IPS-11a (cell line): Measurements from ENCODE around the gene GTF2IRD1.
"Not testable (repeated sequence)": the region's sequence is repeated elsewhere in the genome, so short reads cannot be mapped to it uniquely, and the experiment has no call there.

Source experiments
- H3K4me3 ChIP-seq: one replicate; pipeline ENCODE4 v1.5.1; 2013; ENCODE audit warnings: low read depth, low read length, control low read depth

GTF2IRD1 gene

GRCh38 chr7:74511345-74511744 is 57.6 kb downstream of the GTF2IRD1 start:
- H3K4me3 ChIP-seq = no peak overlapping the region

DNA sequence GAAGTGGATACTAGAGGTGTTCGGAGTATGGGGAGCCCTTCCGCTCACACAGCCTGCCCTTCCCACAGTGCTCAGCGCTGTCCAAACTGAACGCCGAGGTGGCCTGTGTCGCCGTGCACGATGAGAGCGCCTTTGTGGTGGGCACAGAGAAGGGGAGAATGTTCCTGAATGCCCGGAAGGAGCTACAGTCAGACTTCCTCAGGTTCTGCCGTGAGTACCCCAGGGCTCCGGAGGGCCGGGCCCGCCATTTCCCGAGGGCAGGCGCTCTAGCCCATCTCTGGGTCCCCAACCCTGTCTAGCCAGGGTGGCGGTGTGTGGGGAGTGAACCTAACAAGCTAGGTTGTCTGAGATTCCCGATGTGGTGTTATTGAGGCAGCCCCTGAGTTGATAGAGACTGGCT is 59.1 kb downstream of the GTF2IRD1 start:
- no peak overlapping the region for H3K4me3 ChIP-seq

GRCh38 chr7:74514131-74514591 is 60.5 kb downstream of the GTF2IRD1 start:
- H3K4me3 ChIP-seq = no peak overlapping the region

DNA sequence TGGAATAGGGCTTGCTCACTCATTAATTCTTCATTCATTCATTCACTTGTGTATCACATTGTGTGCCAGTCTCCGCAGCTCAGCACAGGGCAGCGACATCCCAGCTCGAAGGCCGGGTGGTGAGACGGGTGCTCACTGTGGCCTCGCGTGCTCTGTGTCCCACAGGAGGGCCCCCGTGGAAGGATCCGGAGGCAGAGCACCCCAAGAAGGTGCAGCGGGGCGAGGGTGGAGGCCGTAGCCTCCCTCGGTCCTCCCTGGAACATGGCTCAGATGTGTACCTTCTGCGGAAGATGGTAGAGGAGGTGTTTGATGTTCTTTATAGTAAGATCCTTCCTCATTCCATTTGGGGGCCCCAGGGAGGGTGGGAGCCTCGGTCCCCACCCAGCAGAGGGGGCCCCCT is 61.6 kb downstream of the GTF2IRD1 start:
- H3K4me3 ChIP-seq = no peak overlapping the region

- no peak overlapping the region for H3K4me3 ChIP-seq
Measured at GRCh38 chr7:74516214-74516613, 62.5 kb downstream of the GTF2IRD1 start.

GRCh38 chr7:74518041-74518440 is 64.3 kb downstream of the GTF2IRD1 start:
- H3K4me3 ChIP-seq = no peak overlapping the region

DNA sequence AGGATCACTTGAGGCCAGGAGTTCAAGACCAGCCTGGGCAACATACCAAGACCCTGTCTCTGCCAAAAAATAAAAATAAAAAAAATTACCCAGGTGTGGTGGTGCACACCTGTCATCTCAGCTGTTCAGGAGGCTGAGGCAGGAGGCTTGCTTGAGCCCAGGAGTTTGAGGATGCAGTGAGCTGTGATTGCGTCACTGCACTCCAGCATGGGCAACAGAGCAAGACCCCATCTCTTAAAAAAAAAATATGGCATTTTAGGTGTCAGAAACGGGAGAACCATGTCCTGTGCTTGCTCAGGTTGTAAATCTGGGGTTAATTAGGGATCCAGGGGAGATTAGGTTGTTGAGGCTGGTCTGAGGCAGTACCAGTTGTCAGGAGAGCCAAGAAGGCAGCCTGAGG is 64.9 kb downstream of the GTF2IRD1 start:
- H3K4me3 ChIP-seq = no peak overlapping the region

DNA sequence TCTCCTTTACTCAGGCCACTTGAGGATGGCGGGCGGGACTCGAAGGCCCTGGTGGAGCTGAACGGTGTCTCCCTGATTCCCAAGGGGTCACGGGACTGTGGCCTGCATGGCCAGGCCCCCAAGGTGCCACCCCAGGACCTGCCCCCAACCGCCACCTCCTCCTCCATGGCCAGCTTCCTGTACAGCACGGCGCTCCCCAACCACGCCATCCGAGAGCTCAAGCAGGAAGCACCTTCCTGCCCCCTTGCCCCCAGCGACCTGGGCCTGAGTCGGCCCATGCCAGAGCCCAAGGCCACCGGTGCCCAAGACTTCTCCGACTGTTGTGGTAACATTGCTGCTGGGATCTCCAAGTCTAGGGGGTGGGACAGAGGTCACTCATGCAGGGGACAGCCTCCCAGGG is 65.7 kb downstream of the GTF2IRD1 start:
- no peak overlapping the region for H3K4me3 ChIP-seq

DNA sequence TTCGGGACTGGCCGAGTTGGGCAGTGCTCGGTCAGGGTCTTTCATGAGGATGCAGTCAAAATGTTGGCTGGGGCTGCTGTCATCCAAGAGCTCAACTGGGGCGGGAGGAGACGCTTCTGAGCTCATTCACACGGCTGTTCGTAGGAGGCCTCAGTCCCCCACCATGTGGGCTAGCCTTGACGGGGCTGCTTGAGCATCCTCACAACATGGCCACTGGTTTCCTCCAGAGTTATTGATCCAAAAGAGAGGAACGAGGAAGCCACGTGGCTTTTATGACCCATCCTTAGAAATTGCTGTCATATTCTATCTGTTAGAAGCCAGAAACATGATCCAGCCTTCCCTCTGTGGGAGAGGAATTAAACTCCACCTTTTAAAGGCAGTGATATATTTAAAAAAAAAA is 68.1 kb downstream of the GTF2IRD1 start:
- no peak overlapping the region for H3K4me3 ChIP-seq

GRCh38 chr7:74522281-74522905 is 68.7 kb downstream of the GTF2IRD1 start:
- no peak overlapping the region for H3K4me3 ChIP-seq

GRCh38 chr7:74523015-74523414 is 69.3 kb downstream of the GTF2IRD1 start:
- no peak overlapping the region for H3K4me3 ChIP-seq

- H3K4me3 ChIP-seq = no peak overlapping the region
Measured at GRCh38 chr7:74525140-74525539, 71.4 kb downstream of the GTF2IRD1 start.

GRCh38 chr7:74525881-74526280 is 72.2 kb downstream of the GTF2IRD1 start:
- H3K4me3 ChIP-seq = no peak overlapping the region

GRCh38 chr7:74526780-74527179 is 73.1 kb downstream of the GTF2IRD1 start:
- H3K4me3 ChIP-seq = no peak overlapping the region

- H3K4me3 ChIP-seq = no peak overlapping the region
Measured at GRCh38 chr7:74527842-74528241, 74.1 kb downstream of the GTF2IRD1 start.

DNA sequence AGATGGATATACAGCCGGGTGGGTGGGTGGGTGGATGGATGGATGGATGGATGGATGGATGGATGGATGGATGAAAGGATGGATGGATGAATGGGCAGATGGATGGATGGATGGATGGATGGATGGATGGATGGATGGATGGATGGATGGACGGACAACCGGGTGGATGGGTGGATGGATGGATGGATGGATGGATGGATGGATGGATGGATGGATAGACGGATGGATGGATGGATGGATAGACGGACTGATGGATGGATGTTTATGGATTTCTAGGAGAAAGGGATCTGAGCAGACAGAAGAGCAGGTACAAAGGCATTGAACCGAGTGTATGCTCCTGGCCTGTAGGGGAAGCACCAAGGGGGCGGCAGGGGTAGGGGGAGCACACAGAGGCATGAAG is 75.1 kb downstream of the GTF2IRD1 start:
- H3K4me3 ChIP-seq = not testable (repeated sequence)

GRCh38 chr7:74535951-74536356 is 82.2 kb downstream of the GTF2IRD1 start:
- H3K4me3 ChIP-seq = no peak overlapping the region

GRCh38 chr7:74541937-74542336 is 88.2 kb downstream of the GTF2IRD1 start:
- H3K4me3 ChIP-seq = not testable (repeated sequence)

DNA sequence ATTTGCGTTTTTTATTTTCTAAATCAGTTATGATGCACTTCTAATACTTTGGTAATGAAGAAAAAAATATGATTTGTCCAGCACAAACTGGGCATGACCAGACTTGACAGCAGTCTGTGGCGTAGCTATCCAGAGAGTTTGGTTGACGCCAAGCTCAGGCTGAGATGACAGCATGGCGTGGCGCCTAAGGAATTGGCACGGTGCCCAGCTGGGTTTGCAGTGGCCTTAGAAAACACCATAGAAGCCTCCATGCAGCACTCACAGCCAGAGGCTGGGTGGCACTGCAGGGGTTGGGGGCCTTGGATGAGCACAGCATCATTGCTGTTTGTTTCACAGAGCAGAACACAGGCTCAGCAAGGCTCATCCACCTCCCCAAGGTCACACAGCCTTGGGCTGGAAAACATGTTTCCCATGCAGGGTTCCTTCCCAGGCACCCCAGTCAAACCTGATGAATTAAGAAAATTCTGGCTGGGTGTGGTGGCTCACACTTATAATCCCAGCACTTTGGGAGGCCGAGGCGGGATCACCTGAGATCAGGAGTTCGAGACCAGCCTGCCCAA is 88.9 kb downstream of the GTF2IRD1 start:
- no peak overlapping the region for H3K4me3 ChIP-seq

- H3K4me3 ChIP-seq = no peak overlapping the region
Measured at GRCh38 chr7:74544706-74545469, 91.2 kb downstream of the GTF2IRD1 start.

DNA sequence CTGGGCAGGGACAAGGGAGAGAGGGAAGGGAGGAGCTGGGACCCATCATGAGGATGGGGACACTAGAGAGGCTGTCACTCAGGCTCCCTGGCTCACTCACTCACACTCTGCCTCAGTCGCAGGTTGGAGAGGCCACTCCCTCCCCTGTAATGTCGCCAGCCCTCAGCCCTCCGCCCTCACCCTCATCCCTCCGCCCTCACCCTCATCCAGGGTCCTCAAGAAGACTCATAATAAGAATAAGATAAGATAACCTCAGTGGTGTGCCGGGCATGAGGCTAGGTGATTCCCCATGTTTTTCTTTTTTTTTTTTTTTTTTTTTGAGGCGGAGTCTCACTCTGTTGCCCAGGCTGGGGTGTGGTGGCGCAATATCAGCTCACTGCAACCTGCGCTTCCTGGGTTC is 92.2 kb downstream of the GTF2IRD1 start:
- H3K4me3 ChIP-seq = no peak overlapping the region

DNA sequence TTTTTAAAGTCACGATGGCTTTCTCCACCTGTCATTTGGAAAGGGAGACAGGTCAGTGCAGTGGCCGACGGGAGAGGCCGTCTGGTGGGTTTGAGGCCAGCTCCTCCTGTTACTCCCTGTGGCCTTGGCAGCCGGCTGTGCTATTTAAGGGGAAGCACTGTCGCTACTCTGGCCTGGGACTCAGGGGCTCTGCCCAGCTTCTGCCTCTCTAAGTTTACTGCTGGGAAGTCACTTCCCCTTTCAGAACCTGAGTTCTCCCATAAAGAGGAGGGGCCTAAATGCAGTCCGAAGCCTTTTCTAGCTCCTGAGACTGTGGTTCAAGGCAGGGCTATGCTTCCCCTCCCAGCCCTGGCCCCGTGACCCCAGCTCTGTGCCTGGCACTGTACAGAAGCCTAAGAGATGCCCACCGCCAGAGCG is 99.9 kb downstream of the GTF2IRD1 start:
- not testable (repeated sequence) for H3K4me3 ChIP-seq
